T47D (cell line): ENCODE data around the gene CASKIN2.
"Not testable (repeated sequence)": the region's sequence is repeated elsewhere in the genome, so short reads cannot be mapped to it uniquely, and the experiment has no call there.

ENCODE experiments used
- DNase-seq, 2 experiments: peaks; one replicate each; pipeline versions ENCODE4 v3.0.0 to v3.0.0-alpha.2; 2011 to 2012; ENCODE audit warnings: low read depth in 1 of 2, low spot score in 1 of 2
- JUND ChIP-seq: IDR thresholded peaks from 2 replicates; pipeline ENCODE4 v1.6.1; 2012; ENCODE audit warnings: low read depth
- in situ Hi-C: cut with HindIII; loops from 2 replicates; pipeline ENCODE4 v1.10.0; 2016; ENCODE audit warnings: low sequenced_read_pairs, low pct_unique_long_range_greater_than_20kb

The CASKIN2 gene

DNA sequence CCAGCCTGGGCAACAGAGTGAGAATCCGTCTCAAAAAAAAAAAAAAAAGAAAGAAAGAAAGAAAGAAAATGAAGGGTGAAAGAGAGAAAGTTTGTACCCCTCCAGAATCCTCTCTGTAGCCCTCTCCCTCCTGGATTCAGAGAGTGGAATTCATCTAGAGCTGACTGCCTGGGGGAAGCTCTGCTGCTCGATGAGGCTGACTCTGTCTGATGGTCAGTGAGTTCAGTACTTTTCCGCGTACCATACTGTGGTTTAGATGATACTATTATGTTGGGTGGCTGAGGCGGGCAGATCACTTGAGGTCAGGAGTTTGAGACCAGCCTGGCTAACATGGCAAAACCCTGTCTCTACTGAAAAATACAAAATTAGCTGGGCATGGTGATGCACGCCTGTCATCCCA, 44.1 kb downstream of the CASKIN2 start:
- DNase-seq = peak in 1 of 2 experiments; percentile 12
- no peak for TF ChIP-seq JUND
- in situ Hi-C loops = no loop called here

DNA sequence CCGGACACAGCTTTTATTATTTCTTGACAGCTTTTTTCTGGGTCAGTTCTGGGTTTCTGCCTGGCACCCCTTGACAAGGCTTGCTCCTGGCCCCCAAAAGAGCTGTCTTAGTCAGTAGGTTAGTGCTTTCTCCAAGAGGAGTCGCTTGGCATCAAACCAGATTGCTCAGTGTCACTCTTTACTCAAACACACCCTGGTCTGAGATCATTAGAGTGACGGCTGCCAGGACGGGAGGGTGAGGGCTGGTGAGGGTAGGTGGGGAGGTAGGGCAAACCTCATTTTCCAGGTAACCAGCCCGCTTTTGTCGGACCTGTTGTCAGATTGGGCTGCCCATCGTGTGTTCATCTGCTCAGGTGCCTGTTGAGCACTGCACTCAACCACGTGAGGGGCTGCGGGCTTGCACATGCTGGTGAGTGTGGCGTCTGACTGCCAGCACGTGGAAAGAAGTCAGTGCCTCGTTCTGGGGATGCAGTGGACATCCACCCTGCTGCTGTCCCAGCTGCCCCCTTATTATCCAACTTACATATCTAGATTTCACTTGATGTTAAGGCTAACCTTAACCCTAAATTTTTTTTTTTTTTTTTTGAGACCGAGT, 46.5 kb downstream of the CASKIN2 start:
- no peak for TF ChIP-seq JUND
- in situ Hi-C loops = no loop called here
- DNase-seq = no peak

GRCh38 chr17:75468291-75468754, 47.0 kb downstream of the CASKIN2 start:
- in situ Hi-C loops = no loop called here
- DNase-seq = no peak
- no peak for TF ChIP-seq JUND

- in situ Hi-C loops = no loop called here
- DNase-seq = no peak
- no peak for TF ChIP-seq JUND
These were observed 50.3 kb downstream of the CASKIN2 start for GRCh38 chr17:75465039-75465438.

GRCh38 chr17:75463603-75464002, 51.7 kb downstream of the CASKIN2 start:
- in situ Hi-C loops = no loop called here
- DNase-seq = no peak
- no peak for TF ChIP-seq JUND

GRCh38 chr17:75460295-75460694, 55.0 kb downstream of the CASKIN2 start:
- DNase-seq = no peak
- in situ Hi-C loops = no loop called here
- no peak for TF ChIP-seq JUND

- in situ Hi-C loops = no loop called here
- TF ChIP-seq JUND = no peak; the same call in 1 of the 2 replicates
- DNase-seq = peak; percentile 77 to 92
These were observed 55.6 kb downstream of the CASKIN2 start for GRCh38 chr17:75459590-75460267.

GRCh38 chr17:75459246-75459589, 56.1 kb downstream of the CASKIN2 start:
- no peak for DNase-seq
- in situ Hi-C loops = no loop called here
- TF ChIP-seq JUND = no peak

- no peak for DNase-seq
- TF ChIP-seq JUND = no peak
- in situ Hi-C loops = no loop called here
These were observed 58.2 kb downstream of the CASKIN2 start for GRCh38 chr17:75457047-75457654.

DNA sequence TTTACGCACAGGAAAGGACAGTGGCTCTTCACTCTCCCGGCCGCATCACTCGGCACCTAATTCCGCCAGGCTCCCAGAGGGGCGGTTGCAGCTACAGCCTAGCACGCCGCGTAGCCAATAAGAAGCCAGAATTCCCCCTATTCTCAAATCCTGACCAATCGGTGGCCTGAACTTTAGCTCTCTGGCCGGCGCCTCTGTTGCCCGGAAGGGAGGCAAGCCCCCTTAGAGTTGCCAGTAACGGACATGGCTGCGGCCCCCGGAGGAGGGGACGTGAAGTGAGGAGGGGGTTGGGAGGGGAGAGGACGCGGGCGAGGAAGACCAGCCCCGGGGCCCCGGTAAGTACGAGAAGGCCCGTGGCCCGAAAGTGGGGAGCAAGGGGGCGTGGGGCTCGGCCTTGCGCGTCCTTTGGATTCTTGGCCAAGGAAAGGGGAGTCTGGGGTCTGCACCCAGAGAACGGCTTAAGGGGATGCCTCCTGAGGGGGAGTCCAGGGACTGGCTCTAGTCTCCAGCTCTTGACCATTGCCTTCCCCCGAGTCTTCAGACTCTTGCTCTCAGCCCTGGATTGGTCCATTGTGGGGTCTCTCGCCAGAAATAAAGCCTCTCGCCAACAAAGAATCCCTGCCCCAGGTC, 58.8 kb downstream of the CASKIN2 start, which contains the start of gene TMEM94:
Gene TMEM94 (plus strand): TSS at position 219 of the 630 bp plus-strand sequence. CDS start 15,271 bp downstream, outside the sequence.
- peak; percentile 92 to 99 for DNase-seq
- in situ Hi-C loops = no loop called here
- no peak for TF ChIP-seq JUND

- DNase-seq = no peak
- TF ChIP-seq JUND = no peak
- in situ Hi-C loops = no loop called here
These were observed 59.3 kb downstream of the CASKIN2 start for GRCh38 chr17:75456039-75456416.

- DNase-seq, in situ Hi-C loops: not testable (repeated sequence)
These were observed 60.7 kb downstream of the CASKIN2 start for GRCh38 chr17:75454672-75455071.

DNA sequence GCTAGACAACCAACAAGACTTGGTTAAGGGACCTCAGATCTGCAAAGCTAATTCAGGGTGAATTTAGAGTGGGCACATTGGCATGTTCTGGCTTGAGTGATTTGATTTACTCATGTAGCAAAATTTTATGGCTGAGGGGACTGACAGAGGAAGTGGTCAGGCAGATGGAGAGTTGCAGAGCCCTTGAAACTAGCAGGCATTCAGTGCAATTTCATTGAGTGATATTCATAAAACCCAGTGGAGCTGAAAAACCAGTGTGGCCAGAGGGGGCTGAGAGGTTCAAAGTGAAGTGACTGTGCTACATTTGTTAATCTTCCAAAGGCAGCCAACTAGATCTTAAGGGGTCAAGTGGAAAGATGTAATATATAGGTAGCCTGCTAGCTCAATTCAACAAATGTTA, 61.1 kb downstream of the CASKIN2 start:
- TF ChIP-seq JUND = no peak
- in situ Hi-C loops = no loop called here
- no peak for DNase-seq
